GM06990 (cell line): Measurements from ENCODE around the gene PLCG1.

Source experiments
- DNase-seq: peaks from one replicate; pipeline ENCODE4 v3.0.0-alpha.2; 2011; ENCODE audit not compliant: insufficient read length; ENCODE audit errors: extremely low read depth
- H3K27me3 ChIP-seq: replicated peaks from 2 replicates; pipeline ENCODE4 v1.6.0; 2011; ENCODE audit warnings: low read length; ENCODE audit not compliant: control insufficient read depth, insufficient read depth
- H3K36me3 ChIP-seq: 2 replicates; pipeline ENCODE4 v1.5.1; 2011; ENCODE audit warnings: low read length; ENCODE audit not compliant: control insufficient read depth, insufficient read depth
- H3K4me3 ChIP-seq: replicated peaks from 2 replicates; pipeline ENCODE4 v1.5.1; 2011; ENCODE audit warnings: low read depth, mild to moderate bottlenecking, control low read depth, low read length
- CTCF ChIP-seq: IDR thresholded peaks from 2 replicates; pipeline ENCODE4 v1.5.1; 2011; ENCODE audit warnings: low read length, control low read depth, mild to moderate bottlenecking, inconsistent platforms; ENCODE audit not compliant: insufficient read depth, poor library complexity, severe bottlenecking

The PLCG1 gene

GRCh38 chr20:41173791-41174341, 36.5 kb downstream of the PLCG1 start:
- Histone ChIP-seq H3K4me3 (no peak overlapping the region), H3K36me3 (peaks cover 40% of the 10 kb centered on the region), H3K27me3 (no peaks in the 10 kb centered on the region)
- DNase-seq: no peak
- TF ChIP-seq CTCF: no peak

DNA sequence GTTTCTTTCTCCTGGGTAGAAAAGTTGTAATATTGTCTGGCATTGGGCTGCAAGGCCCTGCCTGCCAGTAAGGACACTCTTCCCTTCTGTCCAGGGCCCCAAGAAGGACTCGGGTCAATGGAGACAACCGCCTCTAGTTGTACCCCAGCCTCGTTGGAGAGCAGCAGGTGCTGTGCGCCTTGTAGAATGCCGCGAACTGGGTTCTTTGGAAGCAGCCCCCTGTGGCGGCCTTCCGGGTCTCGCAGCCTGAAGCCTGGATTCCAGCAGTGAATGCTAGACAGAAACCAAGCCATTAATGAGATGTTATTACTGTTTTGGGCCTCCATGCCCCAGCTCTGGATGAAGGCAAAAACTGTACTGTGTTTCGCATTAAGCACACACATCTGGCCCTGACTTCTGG, 37.0 kb downstream of the PLCG1 start:
- Histone ChIP-seq H3K4me3 (no peak overlapping the region), H3K27me3 (no peaks in the 10 kb centered on the region), H3K36me3 (peaks cover 36% of the 10 kb centered on the region)
- no peak for DNase-seq
- no peak for TF ChIP-seq CTCF

GRCh38 chr20:41174782-41175181, 37.4 kb downstream of the PLCG1 start:
- no peak for TF ChIP-seq CTCF
- Histone ChIP-seq H3K4me3 (no peak overlapping the region), H3K27me3 (no peaks in the 10 kb centered on the region), H3K36me3 (peaks cover 32% of the 10 kb centered on the region)
- DNase-seq: no peak

DNA sequence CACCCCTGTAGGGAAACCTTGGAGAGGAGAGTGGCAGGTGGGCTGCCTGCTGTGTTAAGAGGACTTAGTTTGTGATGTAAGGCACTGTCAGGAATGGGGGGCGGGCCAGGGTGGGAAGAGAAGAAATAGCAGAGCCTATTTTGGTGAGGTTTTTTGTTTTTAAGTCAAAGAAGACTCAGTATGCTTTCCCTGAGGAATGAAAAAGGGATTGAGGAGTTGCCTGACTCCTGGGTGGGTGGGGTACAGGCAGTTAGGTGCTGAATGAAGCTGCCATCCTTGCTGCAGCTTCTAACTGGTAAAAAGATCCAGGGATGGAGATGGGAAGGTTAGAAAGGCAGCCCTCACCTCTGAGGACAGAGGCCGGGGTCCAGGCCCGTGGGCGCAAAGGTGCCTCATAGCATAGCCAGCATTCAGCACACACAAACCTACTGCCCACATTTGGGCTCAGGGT, 37.9 kb downstream of the PLCG1 start:
- Histone ChIP-seq H3K36me3 (peaks cover 29% of the 10 kb centered on the region), H3K27me3 (no peaks in the 10 kb centered on the region), H3K4me3 (no peak overlapping the region)
- no peak for TF ChIP-seq CTCF
- DNase-seq: no peak

DNA sequence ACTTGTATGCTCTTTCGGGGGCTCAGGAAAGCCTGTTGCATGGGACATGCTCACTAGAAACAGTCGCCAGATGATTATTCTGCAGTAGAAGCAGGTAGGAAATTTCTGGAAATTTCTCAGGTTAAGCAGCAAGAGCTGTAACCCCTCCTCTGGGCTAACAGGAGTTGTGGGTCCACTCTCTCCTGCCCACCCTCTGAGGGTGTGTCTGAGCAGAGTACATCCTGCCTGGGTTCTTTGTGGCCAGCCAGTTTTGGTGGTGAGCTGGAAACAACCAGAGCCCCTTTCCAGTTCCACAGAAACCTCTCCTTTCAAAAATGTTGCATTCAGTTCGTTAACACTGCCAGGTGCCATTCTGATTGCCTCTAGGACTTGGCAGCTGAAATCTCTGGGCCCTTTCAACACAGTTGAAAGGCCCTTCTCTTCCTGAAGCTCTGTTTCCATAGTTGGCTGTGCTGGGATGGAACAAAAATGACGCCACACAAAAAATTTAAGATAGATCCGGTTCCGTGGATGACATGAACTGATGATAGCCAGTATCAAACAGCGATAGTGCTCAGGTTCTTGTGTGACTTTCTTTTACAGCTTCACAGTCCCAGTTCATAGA, 38.5 kb downstream of the PLCG1 start:
- no peak for DNase-seq
- TF ChIP-seq CTCF: no peak
- peaks cover 25% of the 10 kb centered on the region for H3K36me3 ChIP-seq
- H3K4me3 ChIP-seq: no peak overlapping the region
- H3K27me3 ChIP-seq: no peaks in the 10 kb centered on the region
